ENCODE data around the gene RFC3. TPM values are rescaled to one million over a fixed set of nuclear protein-coding genes. Genes with fewer than 3 reads are reported as not detected.
A peak's percentile ranks its signal among the peaks of the same experiment; 100 is the strongest.
"Not testable (repeated sequence)": the region's sequence is repeated elsewhere in the genome, so short reads cannot be mapped to it uniquely, and the experiment has no call there.

Gene RFC3
- 50.1 and 56.5 TPM in 2 replicates for total RNA-seq (2014; rRNA removed; shearing (Covaris generic))
- polyA plus RNA-seq (2015; cell fraction: cytosol; rRNA removed), result 59.9 and 62.2 TPM in 2 replicates
- 62.7 and 64.9 TPM in 2 replicates for polyA plus RNA-seq (2015; cell fraction: nucleus; rRNA removed)

DNA sequence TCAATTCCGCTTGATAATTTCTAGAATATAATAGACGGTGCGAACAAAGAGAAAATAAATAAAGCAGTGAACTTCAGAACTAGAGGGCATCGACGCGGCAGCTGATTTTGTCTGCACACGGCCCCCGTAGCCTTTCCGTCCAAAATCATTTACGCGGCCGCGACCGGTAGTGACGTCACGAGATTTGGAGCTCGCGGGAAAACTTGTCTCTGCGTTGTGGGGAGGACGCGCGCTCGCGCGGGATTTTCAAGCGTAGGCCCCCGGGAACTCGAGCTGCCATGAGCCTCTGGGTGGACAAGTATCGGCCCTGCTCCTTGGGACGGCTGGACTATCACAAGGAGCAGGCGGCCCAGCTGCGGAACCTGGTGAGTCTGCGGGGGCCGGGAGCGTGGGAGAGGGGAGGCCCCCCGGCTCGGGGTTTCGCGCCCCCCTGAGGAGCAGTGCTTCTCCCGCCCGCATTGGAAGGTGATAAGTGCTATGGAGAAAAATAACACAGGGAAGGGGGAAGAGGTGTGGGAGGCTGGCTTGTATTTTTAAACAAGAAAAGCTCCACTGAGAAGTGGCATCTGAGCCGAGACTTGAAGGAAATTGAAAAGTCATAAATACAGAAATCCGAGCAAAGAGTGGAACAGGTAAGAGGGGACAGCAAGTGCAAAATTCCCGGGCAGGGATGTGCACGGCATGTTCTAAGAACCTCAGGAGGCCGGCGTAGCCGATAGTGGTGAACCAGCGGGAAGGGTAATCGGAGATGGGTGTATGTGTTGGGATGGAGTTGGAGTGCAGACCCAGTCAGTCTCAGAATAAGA, at the start of gene RFC3:
Gene RFC3 (plus strand): TSS at position 249 of the 806 bp plus-strand sequence. CDS start 30 bp downstream, at position 279.
- peak; percentile 92 for DNase-seq (ENCODE audit: low read depth)

DNA sequence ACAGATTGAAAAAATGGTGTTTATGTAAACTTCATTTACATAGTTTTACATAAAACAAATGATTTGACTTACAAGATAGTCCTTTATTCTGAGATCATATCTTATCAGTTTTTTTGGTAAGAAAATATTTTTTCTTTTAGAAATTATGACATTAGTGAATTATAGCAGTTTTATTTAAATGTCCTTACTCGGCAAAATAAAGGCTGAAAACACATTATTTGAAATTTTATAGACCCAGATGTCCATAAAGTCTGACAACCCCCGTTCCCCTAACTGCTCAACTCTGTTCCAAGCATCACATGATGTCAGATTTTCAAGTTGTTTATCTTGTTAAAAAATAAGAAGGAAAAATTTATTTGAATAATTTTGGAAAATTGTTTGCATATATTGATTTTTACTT, 46.7 kb upstream of the RFC3 start:
- DNase-seq (ENCODE audit: low read depth), result no peak

DNA sequence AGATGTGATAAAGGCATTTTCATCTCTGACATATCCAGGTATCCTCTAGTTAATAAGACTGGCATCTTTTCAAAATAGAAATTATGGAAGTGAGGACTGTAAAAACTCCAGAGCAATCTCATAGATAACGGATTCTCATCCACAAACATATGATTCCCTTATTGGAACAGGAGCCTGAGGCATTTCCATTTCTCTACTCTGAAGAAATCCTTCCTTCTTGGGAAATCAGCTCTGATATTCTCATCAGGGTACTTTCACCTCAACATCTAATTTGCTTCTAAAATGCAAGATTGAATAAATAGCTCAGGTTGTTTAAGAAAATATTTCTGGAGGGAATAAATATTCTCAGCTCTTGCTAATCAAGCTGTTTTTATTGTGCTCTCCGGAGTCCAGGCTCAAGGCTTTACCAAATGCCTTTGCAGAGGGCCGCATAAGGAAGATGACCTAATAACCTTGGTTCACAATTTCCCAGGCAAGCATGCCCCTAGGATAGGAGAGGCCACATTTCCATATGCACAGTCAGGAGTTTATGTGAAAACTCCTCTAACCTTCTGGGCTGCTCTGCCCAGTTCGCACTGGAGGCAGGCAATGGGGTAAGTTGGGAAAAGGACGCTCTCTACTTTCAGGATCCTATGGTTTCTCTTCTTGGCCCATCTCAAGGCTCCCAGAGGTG, 44.0 kb upstream of the RFC3 start:
- DNase-seq (ENCODE audit: low read depth), result no peak

DNA sequence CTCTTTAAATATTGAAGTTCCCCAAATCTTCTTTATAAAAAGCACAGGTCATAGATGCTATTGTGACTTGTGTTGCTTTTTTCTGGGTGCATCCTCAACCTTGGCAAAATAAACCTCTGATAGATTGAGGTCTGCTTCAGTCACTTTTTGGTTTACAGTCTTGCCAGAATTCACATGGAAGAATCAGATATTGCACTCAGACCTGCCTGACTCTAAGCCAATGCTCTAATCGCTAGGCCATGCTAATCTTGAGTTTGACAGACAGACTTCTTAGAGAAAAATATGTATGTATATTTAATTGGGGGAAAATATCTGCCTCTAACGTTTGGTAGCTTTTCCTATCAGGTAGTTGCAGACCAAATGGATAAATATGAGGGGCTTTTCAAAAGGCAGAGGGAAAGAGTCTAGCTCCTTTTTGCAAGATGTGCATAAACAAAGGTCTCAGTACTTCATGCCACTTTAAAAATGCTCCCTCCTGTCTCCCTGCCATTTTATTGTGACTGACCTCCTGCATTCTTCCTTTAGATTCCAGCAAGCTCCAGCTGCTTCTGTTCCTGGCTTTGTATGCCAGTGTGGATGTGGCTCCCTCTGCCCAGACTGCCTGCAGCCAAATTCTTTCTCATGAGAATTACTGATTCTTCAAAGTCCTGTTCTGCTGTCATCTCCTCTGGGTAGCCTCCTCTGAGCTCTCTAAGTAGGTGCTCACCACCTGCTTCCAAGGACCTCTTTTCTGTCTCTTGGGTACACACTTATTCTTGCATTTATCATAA, 42.4 kb upstream of the RFC3 start:
- no peak for DNase-seq (ENCODE audit: low read depth)

DNA sequence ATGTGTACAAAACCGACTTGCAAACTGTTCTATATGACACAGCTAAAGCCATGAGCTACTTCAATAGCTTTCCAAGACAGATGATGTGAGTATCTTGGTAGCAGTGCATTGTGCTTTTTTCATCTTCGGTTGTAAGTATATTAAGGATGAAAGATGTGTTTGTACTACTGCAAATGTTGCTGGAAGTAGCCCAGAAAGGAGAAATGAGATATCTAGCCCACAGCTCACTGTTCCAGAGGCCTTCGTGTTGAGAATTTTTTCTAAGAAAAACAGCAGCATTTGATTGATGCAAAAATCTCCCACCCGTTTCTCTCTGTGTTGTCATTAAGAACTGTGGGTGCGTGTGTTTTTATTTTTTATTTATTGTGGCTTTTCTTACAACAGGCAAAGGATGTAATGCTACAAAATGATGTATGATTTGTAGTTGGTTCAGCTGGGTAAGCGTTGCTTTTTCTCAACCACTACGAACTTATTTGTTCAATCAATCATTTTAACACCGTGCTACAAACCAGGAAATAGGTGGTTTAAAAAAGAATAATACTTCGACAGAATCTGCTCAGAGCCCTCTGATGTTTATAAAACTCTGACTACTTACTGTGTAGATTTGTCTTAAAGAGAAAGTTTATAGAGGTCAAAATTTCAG, 41.6 kb upstream of the RFC3 start:
- DNase-seq (ENCODE audit: low read depth), result no peak

DNA sequence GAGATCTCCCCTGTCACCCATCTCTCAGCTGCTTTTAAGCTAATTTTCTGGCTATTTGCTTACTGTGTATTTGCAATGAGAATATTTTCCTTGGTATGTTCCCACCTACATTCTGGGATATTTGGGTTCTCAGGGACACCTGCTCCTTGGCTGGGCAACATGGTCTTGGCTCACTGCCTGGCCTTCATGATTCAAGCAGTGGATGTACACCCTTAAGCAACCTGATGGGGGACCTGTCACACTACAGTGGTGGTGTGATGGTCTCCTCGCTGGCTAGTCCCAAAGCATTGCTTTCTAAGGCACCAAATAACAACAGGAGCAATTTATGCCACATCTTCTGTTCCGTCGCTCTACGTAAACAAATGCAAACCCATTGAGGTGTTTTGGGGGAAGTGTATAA, 35.3 kb upstream of the RFC3 start:
- no peak for DNase-seq (ENCODE audit: low read depth)

DNA sequence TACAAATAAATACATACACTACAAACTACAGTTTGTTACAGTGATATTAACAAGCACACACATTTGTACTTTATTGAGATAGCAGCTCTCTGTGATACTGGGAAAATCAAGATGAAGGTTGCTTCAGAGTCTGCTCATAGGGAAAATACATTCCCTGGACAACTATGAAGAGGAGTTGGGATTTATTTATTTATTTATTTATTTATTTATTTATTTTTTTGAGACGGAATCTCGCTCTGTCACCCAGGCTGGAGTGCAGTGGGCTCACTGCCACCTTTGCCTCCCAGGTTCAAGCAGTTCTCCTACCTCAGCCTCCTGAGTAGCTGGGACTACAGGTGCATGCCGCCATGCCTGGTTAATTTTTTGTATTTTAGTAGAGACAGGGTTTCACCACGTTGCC, 34.7 kb upstream of the RFC3 start:
- DNase-seq (ENCODE audit: low read depth), result not testable (repeated sequence)

DNA sequence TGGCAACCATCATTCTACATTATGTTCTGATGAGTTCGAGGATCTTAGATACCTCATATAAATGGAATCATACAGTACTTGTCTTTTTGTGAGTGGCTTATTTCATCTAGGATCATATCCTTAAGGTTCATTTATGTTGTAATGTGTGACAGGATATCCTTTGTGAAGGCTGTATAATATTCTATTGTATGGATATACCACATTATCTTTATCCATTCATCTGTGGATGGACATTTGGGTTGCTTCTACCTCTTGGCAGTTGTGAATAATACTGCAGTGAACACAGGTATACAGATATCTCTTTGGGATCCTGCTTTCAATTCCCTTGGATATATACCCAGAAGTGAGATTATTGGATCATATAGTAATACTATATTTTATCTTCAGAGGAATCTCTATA, 33.2 kb upstream of the RFC3 start:
- no peak for DNase-seq (ENCODE audit: low read depth)

DNA sequence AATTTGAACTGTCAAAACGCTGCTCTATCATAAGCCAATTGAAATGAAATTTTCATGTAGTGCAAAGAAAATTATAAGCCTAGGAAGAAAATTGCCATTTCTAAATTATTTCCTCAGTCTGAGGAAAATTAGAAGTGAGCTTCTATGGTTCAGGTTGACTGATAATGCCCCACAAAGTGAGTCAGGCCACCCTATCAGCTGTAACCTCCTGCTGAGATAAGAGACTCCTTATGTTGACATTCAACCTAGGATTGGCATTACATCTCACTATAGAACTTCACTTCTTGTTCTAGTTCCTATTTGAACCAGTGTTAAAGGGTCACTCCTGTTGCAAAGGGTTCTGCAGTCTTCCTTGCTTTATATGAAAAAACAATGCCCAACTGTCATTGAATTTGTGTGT, 32.6 kb upstream of the RFC3 start:
- no peak for DNase-seq (ENCODE audit: low read depth)

GRCh38 chr13:33787051-33787591, 30.8 kb upstream of the RFC3 start:
- DNase-seq (ENCODE audit: low read depth), result peak; percentile 26

GRCh38 chr13:33789066-33789606, 28.8 kb upstream of the RFC3 start:
- DNase-seq (ENCODE audit: low read depth), result no peak

DNA sequence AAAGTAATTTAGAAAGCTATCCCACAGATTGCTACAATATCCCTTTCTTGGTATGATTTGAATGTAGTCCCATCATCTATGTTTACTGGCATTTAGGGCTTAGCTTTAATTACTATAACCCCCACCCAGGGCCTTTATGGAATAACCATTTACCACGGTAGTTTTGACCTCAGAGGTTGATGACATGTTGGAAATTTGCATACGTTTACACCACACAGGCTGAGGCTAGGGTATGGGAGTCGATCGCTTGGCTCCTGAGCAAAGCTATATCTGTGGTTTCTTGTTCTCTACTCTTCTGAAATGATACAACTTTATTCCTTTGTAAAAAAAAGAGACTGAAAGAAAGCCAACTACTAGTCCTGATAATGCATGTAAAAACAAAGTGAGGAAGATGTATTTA, 28.2 kb upstream of the RFC3 start:
- DNase-seq (ENCODE audit: low read depth), result no peak

DNA sequence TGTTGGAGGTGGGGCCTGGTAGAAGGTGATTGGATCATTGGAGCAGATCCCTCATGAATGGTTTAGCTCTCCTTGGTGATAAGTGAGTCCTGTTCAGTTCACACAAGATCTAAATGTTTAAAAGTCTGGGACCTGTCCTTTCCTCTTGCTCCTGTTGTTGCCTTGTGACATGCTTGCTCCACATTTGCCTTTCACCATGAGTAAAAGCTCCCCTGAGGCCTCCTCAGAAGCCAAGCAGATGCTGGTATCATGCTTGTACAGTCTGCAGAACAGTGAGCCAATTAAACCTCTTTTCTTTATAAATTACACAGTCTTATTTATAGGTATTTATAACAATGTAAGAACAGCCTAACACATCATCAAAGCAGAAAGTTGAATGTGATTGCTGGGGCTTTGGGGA, 24.2 kb upstream of the RFC3 start:
- no peak for DNase-seq (ENCODE audit: low read depth)

- no peak for DNase-seq (ENCODE audit: low read depth)
These were observed 23.4 kb upstream of the RFC3 start for GRCh38 chr13:33794576-33794975.

- no peak for DNase-seq (ENCODE audit: low read depth)
These were observed 21.9 kb upstream of the RFC3 start for GRCh38 chr13:33796095-33796494.

GRCh38 chr13:33797622-33798021, 20.3 kb upstream of the RFC3 start:
- DNase-seq (ENCODE audit: low read depth), result peak; percentile 11

DNA sequence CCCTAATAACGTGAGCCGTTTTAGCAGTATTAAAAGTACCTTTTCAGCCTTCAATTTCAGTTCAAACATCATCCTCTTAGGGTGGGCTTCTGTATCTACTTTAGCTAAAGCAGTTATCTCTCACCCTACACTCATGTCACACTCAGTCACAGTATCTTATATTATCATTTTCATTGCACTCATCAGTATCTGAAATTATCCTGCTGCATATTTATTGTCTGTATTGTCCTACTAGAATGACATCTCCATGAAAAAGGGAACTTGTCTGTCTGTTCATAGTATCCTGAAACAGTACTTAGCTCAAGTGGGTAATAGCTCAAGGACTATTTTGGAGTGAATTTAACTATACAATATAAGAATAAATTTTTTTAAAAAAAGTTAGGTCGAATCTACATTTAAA, 19.9 kb upstream of the RFC3 start:
- no peak for DNase-seq (ENCODE audit: low read depth)

DNA sequence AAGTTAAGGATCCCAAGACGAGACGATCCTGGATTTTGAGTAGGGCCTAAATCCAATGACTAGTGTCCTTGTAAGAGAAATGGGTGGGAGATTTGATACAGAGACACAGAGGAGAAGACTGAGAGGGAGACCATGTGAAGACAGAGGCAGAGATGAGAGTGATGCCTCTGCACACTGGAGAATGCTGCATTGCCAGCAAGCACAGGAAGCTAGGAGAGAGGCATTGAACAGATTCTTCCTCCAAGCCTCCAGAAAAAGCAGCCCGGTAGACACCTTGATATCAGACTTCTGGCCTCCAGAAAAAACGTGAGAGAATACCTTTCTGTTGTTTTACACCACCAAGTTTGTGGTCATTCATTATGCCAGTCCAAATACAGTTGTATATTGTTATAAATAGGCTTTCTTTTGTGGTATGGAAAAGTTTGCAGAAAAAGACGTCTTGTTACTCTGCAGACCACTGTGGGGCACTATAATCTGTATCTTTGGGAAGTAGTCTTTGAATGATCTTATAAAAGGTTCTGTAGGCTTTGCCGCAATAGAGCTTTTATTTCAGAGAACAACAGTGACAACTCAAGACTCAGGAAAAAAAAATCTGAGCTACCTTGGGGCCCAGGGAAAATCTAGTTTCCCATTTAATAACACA, 17.9 kb upstream of the RFC3 start:
- peak; percentile 15 for DNase-seq (ENCODE audit: low read depth)

DNA sequence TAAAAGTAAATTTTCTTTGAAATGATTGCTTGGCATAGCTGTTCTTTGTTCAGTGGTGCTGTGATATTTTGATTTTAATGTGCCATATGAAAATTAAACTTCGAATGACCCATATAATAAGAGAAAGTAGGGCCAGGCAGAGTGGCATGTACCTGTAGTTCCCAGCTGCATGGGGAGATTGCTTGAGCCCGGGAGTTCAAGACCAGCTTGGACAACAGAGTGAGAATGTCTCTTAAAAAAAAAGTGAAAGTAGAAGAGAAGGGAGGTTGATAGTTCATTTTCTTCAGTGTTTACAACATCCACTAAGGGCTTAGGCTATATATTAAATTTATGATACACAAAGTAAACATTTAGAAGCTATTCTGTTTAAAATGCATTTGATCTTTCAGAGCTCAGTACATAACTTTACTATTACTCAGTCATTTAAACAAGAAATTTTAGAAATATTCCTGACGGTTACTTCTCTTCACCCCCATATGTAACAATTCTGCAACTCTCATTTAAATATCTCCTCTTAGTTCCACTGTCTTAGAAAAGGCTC, 17.2 kb upstream of the RFC3 start:
- DNase-seq (ENCODE audit: low read depth), result no peak
